ENCODE results near the gene BSPRY.
A peak's percentile ranks its signal among the peaks of the same experiment; 100 is the strongest.
"Not testable (repeated sequence)": the region's sequence is repeated elsewhere in the genome, so short reads cannot be mapped to it uniquely, and the experiment has no call there.

Gene BSPRY

GRCh38 chr9:113397203-113397631 lies 47.9 kb downstream of the BSPRY start:
- no peak for DNase-seq

DNA sequence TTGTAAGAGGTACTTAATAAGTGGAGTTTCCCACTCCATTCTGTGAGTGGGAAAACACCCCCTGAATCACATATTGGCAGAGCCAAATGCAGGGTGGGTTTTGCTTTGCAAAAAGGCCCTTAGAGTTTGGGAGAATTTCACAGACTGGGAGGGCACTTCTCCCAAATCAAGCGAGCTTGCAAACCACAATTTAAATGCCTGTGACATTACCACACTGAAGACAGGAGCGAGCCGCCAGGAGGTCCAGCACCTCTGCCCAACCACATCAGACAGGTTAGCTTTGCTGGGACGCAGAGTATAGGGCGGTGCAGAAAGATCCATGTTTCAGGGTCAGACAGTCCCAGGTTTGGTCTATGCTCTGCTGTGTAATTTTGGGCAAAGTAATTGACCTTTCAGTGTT lies 49.5 kb downstream of the BSPRY start:
- no peak for DNase-seq

- no peak for DNase-seq
These were observed 50.4 kb downstream of the BSPRY start for GRCh38 chr9:113399646-113400200.

DNA sequence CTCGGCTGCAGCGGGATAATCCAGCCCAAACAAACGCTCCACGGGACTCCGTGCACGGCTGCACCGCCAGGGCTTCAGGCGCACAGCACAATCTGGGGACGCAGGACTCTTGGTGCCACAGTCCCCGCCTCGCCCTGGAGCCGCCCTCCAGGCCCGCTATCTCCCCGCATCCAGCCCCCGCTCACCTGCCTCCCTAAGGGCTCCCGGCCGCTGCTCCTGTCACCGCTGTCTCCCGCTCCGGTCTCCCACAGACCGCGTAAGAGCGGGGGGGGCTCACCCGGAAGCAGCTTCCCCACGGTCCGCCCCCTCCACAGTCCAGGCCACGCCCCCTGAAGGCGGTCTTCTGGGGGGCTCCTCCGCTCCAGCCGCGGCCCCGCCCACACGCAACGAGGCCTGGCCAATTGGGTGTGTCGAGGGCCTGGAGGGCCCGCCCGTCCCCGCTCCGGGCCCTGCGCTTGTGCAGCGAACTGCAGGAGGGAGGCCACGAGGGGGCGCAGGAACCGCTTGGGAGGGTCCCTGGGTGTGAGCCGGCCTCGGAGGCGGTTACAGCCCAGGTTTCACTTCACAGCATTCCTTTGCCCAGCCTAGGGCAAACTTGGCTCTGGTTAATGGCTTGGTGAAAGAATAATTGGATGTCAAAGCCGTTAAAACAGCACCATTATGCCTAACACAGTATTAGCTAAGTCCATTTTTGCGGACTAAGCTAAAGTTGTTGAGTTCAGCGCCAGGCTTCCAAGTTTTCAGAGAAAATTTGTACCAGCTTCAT lies 51.9 kb downstream of the BSPRY start, which contains the start of gene ALAD:
Gene ALAD, minus strand, starts transcription at position 258 of the 766 bp plus-strand sequence. CDS start 7,725 bp downstream, outside the sequence.
- DNase-seq: peak; percentile 98

DNA sequence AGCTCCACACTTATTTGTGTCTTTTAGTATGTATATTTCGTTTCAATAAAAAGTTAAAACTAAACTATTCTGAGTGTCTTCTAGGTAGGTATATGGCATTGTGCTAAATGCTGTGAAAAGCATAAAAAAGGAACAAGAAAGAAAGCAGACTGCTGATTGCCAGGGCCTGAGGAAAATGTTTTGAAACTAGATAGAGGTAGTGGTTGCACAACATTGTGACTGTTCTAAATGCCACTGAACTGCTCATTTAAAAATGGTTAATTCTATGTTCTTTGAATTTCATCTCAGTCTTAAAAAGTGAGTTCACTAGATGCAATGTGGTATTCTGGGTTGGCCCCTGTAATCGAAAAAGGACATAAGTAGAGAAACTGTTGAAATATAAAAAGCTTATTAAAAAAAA lies 54.3 kb downstream of the BSPRY start:
- DNase-seq: no peak

DNA sequence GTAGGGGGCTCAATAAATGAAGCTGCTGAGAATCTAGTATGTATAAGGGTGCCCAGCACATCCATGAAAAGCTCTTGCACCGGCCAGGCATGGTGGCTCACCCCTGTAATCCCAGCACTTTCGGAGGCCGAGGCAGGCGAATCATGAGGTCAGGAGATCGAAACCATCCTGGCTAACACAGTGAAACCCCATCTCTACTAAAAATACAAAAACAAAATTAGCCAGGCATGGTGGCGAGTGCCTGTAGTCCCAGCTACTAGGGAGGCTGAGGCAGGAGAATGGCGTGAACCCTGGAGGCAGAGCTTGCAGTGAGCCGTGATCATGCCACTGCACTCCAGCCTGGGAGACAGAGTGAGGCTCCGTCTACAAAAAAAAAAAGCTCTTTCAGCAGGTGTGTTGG lies 57.0 kb downstream of the BSPRY start:
- DNase-seq: not testable (repeated sequence)

GRCh38 chr9:113406873-113407511 lies 57.7 kb downstream of the BSPRY start:
- DNase-seq: peak; percentile 61

GRCh38 chr9:113409481-113409880 lies 60.1 kb downstream of the BSPRY start:
- no peak for DNase-seq

GRCh38 chr9:113409883-113410206 lies 60.5 kb downstream of the BSPRY start:
- DNase-seq: no peak

DNA sequence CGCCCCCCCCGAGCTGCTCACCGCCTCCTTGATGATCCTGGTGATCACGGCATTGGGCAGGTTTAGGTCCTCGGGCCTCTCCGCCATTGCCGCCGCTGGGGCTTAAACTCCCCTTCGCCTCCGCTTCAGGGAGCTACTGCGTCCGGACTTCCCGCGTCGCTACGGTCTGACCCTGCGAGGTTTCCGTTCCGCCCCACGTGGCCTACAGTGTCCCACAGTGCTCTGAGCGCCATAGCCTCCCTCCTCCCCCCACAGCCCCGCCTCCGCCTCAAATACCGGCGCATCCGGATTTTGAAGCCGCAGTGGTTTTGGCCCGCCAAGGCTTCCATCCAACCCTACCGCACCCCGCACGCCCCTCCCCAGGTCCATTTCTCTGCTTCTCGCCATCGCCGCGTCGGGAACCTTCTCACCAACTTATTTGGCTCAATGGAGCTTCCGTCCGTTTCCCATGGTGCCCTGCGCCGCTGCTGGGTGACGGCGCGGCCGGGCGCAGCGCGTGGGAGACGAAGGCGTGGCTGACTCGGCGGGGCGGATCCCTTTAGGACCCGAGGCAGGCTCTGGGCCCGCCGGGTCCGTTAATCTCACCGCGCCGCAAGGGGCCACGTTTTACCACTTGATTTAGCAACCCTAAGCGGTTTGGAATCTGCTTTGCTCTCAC lies 61.0 kb downstream of the BSPRY start, which contains the start of the genes C9orf43 and POLE3:
Gene C9orf43, plus strand, starts transcription at position 541 of the 658 bp plus-strand sequence. CDS start 2,747 bp downstream, outside the sequence.
Gene POLE3, minus strand, starts transcription at position 469 of the 658 bp plus-strand sequence. Its CDS starts 382 bp downstream, at position 87.
- peak; percentile 96 for DNase-seq

DNA sequence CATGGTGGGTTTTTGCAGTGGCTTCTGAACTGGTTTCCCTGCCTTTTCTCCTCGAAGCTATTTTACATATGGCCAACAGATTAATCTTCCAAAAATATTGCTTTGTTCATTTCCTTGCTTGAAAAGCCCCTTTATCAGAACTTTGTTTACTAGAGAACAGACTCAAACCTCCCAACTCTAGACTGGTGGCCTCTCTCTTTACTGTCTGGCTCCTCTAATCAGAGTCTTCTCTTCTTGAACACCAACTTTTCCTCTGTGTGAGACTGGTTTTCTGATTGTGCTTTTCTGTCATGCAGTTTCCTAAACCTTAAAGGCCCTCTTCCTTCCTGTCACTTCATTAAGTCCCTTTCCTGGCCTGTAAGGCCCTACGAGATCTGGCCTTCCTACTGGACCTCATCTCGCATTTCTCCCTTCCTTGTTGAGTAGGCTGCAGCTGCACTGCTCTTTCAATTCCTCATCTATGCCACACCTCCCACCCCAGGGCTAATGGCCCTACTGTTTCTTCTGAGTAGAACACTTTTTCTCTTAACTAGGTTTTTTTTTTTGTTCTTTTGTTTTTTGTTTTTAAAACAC lies 66.9 kb downstream of the BSPRY start:
- DNase-seq: no peak

DNA sequence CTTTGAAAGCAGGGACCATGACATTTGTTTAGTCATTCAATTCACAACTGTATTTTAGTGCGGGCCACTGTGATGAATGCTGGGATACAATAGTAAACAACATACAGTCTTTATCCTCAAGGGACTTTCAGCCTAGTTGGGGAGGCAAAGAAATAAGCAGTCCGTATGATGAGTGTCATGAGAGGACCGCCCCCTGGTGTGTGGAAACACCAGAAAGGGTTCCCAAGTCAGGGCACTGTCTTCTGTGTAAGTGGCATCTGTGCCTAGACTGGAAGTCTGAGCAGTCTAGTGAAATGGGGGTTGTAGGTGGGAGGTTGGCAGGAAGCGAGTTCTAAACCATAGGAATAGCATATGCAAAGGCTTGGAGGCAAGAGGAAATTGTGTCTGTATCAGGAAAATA lies 68.0 kb downstream of the BSPRY start:
- DNase-seq: no peak
